ENCODE data around the gene HNRNPA1L2. TPM values are rescaled to one million over a fixed set of nuclear protein-coding genes. Genes with fewer than 3 reads are reported as not detected.

HNRNPA1L2 gene
- polyA plus RNA-seq, 1 of the 3 experiments (the other 2 are of a cell fraction) = 4.5 TPM

DNA sequence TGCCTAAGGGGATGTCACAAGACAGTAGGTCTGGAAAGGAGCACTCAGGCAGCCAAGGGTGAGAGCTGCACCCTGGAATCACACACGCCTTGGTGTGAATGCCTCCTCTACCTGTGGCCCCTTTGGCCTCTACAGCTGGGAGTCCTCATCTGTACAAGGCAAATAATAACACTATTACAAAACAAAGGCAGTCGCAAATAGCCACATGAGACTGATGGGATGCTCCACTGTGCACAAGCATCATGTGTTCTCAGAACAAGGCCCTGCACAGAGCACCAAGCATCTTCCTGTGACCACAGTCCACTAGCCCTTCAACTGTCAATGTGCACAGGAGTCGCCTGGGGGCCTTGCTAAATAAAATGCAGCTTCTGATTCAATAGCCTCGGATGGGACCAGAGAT is 44.6 kb upstream of the HNRNPA1L2 start:
- no peaks in the 10 kb centered on the region for H3K27me3 ChIP-seq (ENCODE audit: insufficient read depth)
- DNase-seq = no peak
- H3K9ac ChIP-seq = no peak overlapping the region
- no peak overlapping the region for H3K4me3 ChIP-seq (ENCODE audit: low read depth in 2 of 2, low read length in 1 of 2)
- H3K4me2 ChIP-seq = no peak overlapping the region
- no peaks in the 10 kb centered on the region for H3F3A ChIP-seq (replicated peaks; ENCODE audit: insufficient read depth)
- POLR2A ChIA-PET = interaction anchor here (0.6 kb wide), 2 partner anchors 19 to 547 kb away, joined by 3 read pairs; no protein-coding TSS in a partner anchor
- H4K20me1 ChIP-seq (ENCODE audit: insufficient read depth) = no peaks in the 10 kb centered on the region
- no peaks in the 10 kb centered on the region for H3K9me2 ChIP-seq
- TF ChIP-seq SIN3A (IDR thresholded peaks at IDR 0.05; ENCODE audit: borderline replicate concordance, low read depth, low read length) (no peak), FOXJ3 (CRISPR knock-in tag; IDR thresholded peaks at IDR 0.05) (no peak), RFX5 (IDR thresholded peaks at IDR 0.05; ENCODE audit: low read length) (no peak), RAD21 (IDR thresholded peaks at IDR 0.05; ENCODE audit: low read length) (no peak), EZH2phosphoT487 (IDR thresholded peaks at IDR 0.05; ENCODE audit: borderline replicate concordance, low read depth) (no peak)
- TF ChIP-seq, protein P1, sequence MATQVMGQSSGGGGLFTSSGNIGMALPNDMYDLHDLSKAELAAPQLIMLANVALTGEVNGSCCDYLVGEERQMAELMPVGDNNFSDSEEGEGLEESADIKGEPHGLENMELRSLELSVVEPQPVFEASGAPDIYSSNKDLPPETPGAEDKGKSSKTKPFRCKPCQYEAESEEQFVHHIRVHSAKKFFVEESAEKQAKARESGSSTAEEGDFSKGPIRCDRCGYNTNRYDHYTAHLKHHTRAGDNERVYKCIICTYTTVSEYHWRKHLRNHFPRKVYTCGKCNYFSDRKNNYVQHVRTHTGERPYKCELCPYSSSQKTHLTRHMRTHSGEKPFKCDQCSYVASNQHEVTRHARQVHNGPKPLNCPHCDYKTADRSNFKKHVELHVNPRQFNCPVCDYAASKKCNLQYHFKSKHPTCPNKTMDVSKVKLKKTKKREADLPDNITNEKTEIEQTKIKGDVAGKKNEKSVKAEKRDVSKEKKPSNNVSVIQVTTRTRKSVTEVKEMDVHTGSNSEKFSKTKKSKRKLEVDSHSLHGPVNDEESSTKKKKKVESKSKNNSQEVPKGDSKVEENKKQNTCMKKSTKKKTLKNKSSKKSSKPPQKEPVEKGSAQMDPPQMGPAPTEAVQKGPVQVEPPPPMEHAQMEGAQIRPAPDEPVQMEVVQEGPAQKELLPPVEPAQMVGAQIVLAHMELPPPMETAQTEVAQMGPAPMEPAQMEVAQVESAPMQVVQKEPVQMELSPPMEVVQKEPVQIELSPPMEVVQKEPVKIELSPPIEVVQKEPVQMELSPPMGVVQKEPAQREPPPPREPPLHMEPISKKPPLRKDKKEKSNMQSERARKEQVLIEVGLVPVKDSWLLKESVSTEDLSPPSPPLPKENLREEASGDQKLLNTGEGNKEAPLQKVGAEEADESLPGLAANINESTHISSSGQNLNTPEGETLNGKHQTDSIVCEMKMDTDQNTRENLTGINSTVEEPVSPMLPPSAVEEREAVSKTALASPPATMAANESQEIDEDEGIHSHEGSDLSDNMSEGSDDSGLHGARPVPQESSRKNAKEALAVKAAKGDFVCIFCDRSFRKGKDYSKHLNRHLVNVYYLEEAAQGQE (IDR thresholded peaks at IDR 0.05; ENCODE audit: low read depth, low read length) = no peak
- TF ChIP-seq, protein P2, sequence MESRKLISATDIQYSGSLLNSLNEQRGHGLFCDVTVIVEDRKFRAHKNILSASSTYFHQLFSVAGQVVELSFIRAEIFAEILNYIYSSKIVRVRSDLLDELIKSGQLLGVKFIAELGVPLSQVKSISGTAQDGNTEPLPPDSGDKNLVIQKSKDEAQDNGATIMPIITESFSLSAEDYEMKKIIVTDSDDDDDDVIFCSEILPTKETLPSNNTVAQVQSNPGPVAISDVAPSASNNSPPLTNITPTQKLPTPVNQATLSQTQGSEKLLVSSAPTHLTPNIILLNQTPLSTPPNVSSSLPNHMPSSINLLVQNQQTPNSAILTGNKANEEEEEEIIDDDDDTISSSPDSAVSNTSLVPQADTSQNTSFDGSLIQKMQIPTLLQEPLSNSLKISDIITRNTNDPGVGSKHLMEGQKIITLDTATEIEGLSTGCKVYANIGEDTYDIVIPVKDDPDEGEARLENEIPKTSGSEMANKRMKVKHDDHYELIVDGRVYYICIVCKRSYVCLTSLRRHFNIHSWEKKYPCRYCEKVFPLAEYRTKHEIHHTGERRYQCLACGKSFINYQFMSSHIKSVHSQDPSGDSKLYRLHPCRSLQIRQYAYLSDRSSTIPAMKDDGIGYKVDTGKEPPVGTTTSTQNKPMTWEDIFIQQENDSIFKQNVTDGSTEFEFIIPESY (IDR thresholded peaks at IDR 0.05; ENCODE audit: borderline replicate concordance, low read depth) = no peak
- TF ChIP-seq, protein P3, sequence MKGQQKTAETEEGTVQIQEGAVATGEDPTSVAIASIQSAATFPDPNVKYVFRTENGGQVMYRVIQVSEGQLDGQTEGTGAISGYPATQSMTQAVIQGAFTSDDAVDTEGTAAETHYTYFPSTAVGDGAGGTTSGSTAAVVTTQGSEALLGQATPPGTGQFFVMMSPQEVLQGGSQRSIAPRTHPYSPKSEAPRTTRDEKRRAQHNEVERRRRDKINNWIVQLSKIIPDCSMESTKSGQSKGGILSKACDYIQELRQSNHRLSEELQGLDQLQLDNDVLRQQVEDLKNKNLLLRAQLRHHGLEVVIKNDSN (IDR thresholded peaks at IDR 0.05; ENCODE audit: borderline replicate concordance, low read depth) = no peak
- TF ChIP-seq, protein P4, sequence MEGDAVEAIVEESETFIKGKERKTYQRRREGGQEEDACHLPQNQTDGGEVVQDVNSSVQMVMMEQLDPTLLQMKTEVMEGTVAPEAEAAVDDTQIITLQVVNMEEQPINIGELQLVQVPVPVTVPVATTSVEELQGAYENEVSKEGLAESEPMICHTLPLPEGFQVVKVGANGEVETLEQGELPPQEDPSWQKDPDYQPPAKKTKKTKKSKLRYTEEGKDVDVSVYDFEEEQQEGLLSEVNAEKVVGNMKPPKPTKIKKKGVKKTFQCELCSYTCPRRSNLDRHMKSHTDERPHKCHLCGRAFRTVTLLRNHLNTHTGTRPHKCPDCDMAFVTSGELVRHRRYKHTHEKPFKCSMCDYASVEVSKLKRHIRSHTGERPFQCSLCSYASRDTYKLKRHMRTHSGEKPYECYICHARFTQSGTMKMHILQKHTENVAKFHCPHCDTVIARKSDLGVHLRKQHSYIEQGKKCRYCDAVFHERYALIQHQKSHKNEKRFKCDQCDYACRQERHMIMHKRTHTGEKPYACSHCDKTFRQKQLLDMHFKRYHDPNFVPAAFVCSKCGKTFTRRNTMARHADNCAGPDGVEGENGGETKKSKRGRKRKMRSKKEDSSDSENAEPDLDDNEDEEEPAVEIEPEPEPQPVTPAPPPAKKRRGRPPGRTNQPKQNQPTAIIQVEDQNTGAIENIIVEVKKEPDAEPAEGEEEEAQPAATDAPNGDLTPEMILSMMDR (IDR thresholded peaks at IDR 0.05) = no peak
- H3K79me2 ChIP-seq (ENCODE audit: insufficient read depth) = no peaks in the 10 kb centered on the region
- CTCF ChIA-PET = interaction anchor here (1.1 kb wide), 1 partner anchor 11 kb away, joined by 4 read pairs; no protein-coding TSS in a partner anchor
- WGBS (ENCODE audit: low lambda C conversion rate) = 50% methylated on average over 3 of the region's 4 CpGs
- no peak overlapping the region for H3K27ac ChIP-seq (ENCODE audit: low read depth in 2 of 2, low read length in 1 of 2)
- H3K36me3 ChIP-seq (replicated peaks in 1 of 2; ENCODE audit: control insufficient read depth in 1 of 2, insufficient read depth in 2 of 2, low read length in 1 of 2) = no peaks in the 10 kb centered on the region
- no peaks in the 10 kb centered on the region for H3K9me3 ChIP-seq
- H2AFZ ChIP-seq (ENCODE audit: low read depth) = no peak overlapping the region
- H3K4me1 ChIP-seq (ENCODE audit: control insufficient read depth in 1 of 2, insufficient read depth in 2 of 2, low read depth in 1 of 2, low read length in 1 of 2) = no peaks in the 10 kb centered on the region; a peak in 1 of 4 replicates
